Prostate gland (tissue), 2 donors: Measurements from ENCODE around the gene MCU. TPM values are rescaled to one million over a fixed set of nuclear protein-coding genes. Genes with fewer than 3 reads are reported as not detected.

ENCODE experiments used
- DNase-seq: peaks from one replicate; pipeline ENCODE4 v3.0.0-alpha.2; 2019; ENCODE audit warnings: low spot score
- H3K27ac ChIP-seq, 2 donors: fragments of 200-600 bp; sonication (generic); 2 replicates each; pipeline ENCODE4 v1.5.1; 2017 to 2019
- H3K27me3 ChIP-seq: fragments of 200-600 bp; sonication (generic); replicated peaks from 2 replicates; pipeline ENCODE4 v1.5.1; 2019; ENCODE audit not compliant: insufficient read depth
- H3K36me3 ChIP-seq, 2 donors: fragments of 200-600 bp; sonication (generic); 1 replicate in 1 of 2; 2 replicates in 1 of 2; pipeline versions ENCODE4 v1.5.1 to v1.8.1; 2017 to 2019
- H3K4me1 ChIP-seq: fragments of 200-600 bp; sonication (generic); replicated peaks from 2 replicates; pipeline ENCODE4 v1.5.1; 2019
- H3K4me3 ChIP-seq, 2 donors: fragments of 200-600 bp; sonication (generic); 2 replicates each; pipeline ENCODE4 v1.5.1; 2017 to 2019
- H3K9me3 ChIP-seq: fragments of 200-600 bp; sonication (generic); 2 replicates; pipeline ENCODE4 v1.5.1; 2017
- POLR2A ChIP-seq: fragments of 450-650 bp; IDR thresholded peaks from one replicate; pipeline ENCODE4 v1.6.1; 2016; ENCODE audit warnings: antibody characterized with exemption, mild to moderate bottlenecking
- POLR2AphosphoS5 ChIP-seq: sonication (generic); formaldehyde crosslinking; IDR thresholded peaks from one replicate; pipeline ENCODE4 v1.6.1; 2017; ENCODE audit warnings: antibody characterized with exemption
- WGBS: methylation state at CpG from one replicate; pipeline ENCODE4 v1.1.5; 2018; 5-methylcytosine and 5-hydroxymethylcytosine counted together
- intact Hi-C: fragments of 100-400 bp; cut with DNase I; formaldehyde crosslinking; loops from one replicate; pipeline ENCODE4 v1.14.2; 2022
- total RNA-seq, 2 donors: library from RNA; depleted of rRNA; stranded (reverse); fragments of >200 nt; gene quantifications; one replicate each; pipeline ENCODE4 v1.1.0, GENCODE V29; 2016
- TF ChIP-seq, protein P1 (sequence below), 4 experiments: fragments of 200-600 bp in 2 of 4; fragments of 450-650 bp in 2 of 4; sonication (generic) in 2 of 4; IDR thresholded peaks; 1 replicate in 3 of 4; 2 replicates in 1 of 4; pipeline ENCODE4 v1.5.1; 2016 to 2019; ENCODE audit warnings: antibody characterized with exemption in 4 of 4, mild to moderate bottlenecking in 2 of 4, moderate library complexity in 2 of 4

MCU gene
- total RNA-seq, 2 donors from 2014 or later = 11.0 to 24.2 TPM

- TF ChIP-seq POLR2A = no peak
- TF ChIP-seq, protein P1, sequence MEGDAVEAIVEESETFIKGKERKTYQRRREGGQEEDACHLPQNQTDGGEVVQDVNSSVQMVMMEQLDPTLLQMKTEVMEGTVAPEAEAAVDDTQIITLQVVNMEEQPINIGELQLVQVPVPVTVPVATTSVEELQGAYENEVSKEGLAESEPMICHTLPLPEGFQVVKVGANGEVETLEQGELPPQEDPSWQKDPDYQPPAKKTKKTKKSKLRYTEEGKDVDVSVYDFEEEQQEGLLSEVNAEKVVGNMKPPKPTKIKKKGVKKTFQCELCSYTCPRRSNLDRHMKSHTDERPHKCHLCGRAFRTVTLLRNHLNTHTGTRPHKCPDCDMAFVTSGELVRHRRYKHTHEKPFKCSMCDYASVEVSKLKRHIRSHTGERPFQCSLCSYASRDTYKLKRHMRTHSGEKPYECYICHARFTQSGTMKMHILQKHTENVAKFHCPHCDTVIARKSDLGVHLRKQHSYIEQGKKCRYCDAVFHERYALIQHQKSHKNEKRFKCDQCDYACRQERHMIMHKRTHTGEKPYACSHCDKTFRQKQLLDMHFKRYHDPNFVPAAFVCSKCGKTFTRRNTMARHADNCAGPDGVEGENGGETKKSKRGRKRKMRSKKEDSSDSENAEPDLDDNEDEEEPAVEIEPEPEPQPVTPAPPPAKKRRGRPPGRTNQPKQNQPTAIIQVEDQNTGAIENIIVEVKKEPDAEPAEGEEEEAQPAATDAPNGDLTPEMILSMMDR (IDR thresholded peaks at IDR 0.05) = no peak
- no peak for TF ChIP-seq POLR2AphosphoS5
- intact Hi-C loops = no loop called here
- Histone ChIP-seq H3K36me3 (no peaks in the 10 kb centered on the region), H3K4me1 (no peaks in the 10 kb centered on the region), H3K27me3 (no peaks in the 10 kb centered on the region), H3K4me3 (no peak overlapping the region), H3K9me3 (no peaks in the 10 kb centered on the region), H3K27ac (no peak overlapping the region)
- 47% methylated on average over 4 of the region's 4 CpGs for WGBS
- no peak for DNase-seq
These were observed 120.9 kb downstream of the MCU start for GRCh38 chr10:72812753-72813430.

- H3K9me3 ChIP-seq = no peaks in the 10 kb centered on the region
- intact Hi-C loops = no loop called here
- H3K36me3 ChIP-seq = no peaks in the 10 kb centered on the region
- DNase-seq = no peak
- H3K27me3 ChIP-seq = no peaks in the 10 kb centered on the region
- TF ChIP-seq POLR2A = no peak
- TF ChIP-seq, protein P1 (IDR thresholded peaks at IDR 0.05) = no peak
- TF ChIP-seq POLR2AphosphoS5 = no peak
- 30% methylated on average over 2 of the region's 2 CpGs for WGBS
- no peak overlapping the region for H3K4me3 ChIP-seq
- no peak overlapping the region for H3K27ac ChIP-seq
- no peaks in the 10 kb centered on the region for H3K4me1 ChIP-seq
These were observed 122.3 kb downstream of the MCU start for GRCh38 chr10:72814099-72814790.

DNA sequence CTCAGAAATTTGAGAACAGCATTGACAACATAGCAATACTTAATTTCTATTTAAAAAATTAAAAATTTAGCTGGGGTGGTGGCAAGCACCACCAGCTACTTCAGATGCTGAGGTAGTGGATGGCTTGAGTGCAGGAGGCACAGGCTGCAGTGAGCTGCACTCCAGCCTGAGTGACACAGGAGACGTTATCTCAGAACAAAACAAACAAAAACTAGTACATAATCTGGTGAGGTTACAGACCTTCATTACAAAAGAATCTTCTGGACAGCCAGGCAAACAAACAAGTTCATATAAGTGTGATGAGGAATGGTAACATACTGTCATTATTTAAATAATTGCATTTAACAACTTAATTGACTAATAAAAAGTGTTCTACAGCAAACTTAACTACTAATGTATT is 124.6 kb downstream of the MCU start:
- Histone ChIP-seq H3K27me3 (no peaks in the 10 kb centered on the region), H3K36me3 (no peaks in the 10 kb centered on the region), H3K27ac (no peak overlapping the region), H3K4me1 (no peaks in the 10 kb centered on the region), H3K4me3 (no peak overlapping the region), H3K9me3 (no peaks in the 10 kb centered on the region)
- DNase-seq = no peak
- TF ChIP-seq POLR2AphosphoS5 (no peak), POLR2A (no peak)
- WGBS = 64% methylated on average over 1 of the region's 1 CpG
- intact Hi-C loops = no loop called here

GRCh38 chr10:72818076-72818475 is 126.1 kb downstream of the MCU start:
- Histone ChIP-seq H3K4me1 (no peaks in the 10 kb centered on the region), H3K4me3 (no peak overlapping the region), H3K36me3 (no peaks in the 10 kb centered on the region), H3K27me3 (no peaks in the 10 kb centered on the region), H3K9me3 (no peaks in the 10 kb centered on the region), H3K27ac (no peak overlapping the region)
- WGBS = 75% methylated on average over 2 of the region's 2 CpGs
- intact Hi-C loops = no loop called here
- no peak for TF ChIP-seq POLR2A
- TF ChIP-seq POLR2AphosphoS5 = no peak
- TF ChIP-seq, protein P1 (IDR thresholded peaks at IDR 0.05) = no peak
- DNase-seq = no peak

- WGBS = 92% methylated on average over 1 of the region's 1 CpG
- no peak for DNase-seq
- intact Hi-C loops = no loop called here
These were observed 127.1 kb downstream of the MCU start for GRCh38 chr10:72819053-72819452.

More at GRCh38 chr10:72819053-72819452, 127.1 kb downstream of the MCU start:
- Histone ChIP-seq H3K4me3 (no peak overlapping the region), H3K9me3 (no peaks in the 10 kb centered on the region), H3K27ac (no peak overlapping the region), H3K4me1 (no peaks in the 10 kb centered on the region), H3K27me3 (no peaks in the 10 kb centered on the region), H3K36me3 (no peaks in the 10 kb centered on the region)
- no peak for TF ChIP-seq POLR2A
- TF ChIP-seq POLR2AphosphoS5 = no peak
- TF ChIP-seq, protein P1 (IDR thresholded peaks at IDR 0.05) = no peak
